ENCODE results near the gene IFITM5.
"Not testable (repeated sequence)": the region's sequence is repeated elsewhere in the genome, so short reads cannot be mapped to it uniquely, and the experiment has no call there.

Gene IFITM5

DNA sequence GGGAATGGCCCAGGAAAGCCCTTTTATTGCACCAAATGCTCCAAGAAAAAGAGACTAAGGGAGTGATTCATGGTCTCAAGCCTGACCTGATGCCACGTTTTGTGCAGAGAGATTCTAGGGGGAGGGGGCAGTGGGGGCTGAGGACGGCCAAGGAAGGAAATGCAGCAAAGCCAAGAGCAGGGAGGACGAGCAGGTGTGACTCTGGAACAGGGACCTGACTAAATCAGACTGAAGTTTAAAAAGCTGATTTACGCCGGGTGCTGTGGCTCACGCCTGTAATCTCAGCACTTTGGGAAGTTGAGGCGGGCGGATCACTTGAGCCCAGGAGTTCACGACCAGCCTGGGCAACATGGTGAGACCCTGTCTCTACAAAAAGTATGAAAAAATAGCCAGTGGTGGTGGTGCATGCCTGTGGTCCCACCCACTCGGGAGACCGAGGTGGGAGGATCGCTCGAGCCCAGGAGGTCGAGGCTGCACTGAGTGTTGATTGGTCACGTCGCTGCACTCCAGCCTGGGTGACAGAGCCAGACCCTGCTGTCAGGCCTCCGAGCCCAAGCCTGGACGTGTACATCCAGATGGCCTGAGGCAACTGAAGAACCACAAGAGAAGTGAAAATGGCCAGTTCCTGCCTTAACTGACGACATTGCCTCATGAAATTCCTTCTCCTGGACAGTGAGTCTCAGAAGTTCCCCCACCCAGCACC lies 32.2 kb upstream of the IFITM5 start:
- Mint-ChIP-seq H3K27ac (peak overlapping the region; percentile 59), H3K9me3 (no peaks in the 10 kb centered on the region)

DNA sequence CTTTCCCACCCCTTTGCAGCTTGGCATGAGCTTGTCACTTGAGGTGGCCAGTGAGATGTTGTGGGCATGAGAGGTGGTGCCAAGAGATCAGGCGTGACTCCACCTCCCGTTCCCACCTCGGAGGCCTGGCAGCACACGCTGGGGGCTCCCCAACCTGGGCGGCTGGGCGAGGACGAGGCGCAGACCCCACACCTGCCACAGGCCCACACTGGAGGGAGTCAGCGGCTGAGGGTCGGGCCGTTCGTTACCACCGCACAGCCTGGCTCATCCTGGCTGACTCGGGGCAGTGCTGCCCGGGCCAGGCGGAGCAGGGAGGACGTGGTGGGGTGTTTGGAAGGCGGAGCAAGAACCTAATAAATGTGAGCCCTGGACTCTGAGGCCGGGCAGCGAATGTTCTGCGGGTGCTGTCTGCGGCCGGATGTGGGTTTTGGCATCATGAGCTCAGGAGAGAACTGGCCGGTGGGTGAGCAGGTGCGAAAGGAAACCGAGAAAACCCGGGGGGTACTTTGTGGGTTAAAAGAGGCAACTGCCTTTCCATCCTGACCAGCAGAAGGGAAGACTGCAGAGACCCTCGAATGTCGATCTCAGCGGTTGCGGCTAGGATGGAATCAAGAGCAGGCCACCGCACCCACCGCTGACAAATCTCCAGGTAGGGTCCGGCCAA lies 31.5 kb upstream of the IFITM5 start:
- no peaks in the 10 kb centered on the region for H3K9me3 Mint-ChIP-seq
- H3K4me1 Mint-ChIP-seq: peaks cover 62% of the 10 kb centered on the region
- no peaks in the 10 kb centered on the region for H3K27me3 Mint-ChIP-seq
- peak overlapping the region; percentile 59 for H3K27ac Mint-ChIP-seq
- no peaks in the 10 kb centered on the region for H3K36me3 Mint-ChIP-seq
- peak overlapping the region; percentile 39 for H3K4me3 Mint-ChIP-seq

More for the DNA sequence above, 32.2 kb upstream of the IFITM5 start:
- no peaks in the 10 kb centered on the region for H3K36me3 Mint-ChIP-seq
- no peaks in the 10 kb centered on the region for H3K27me3 Mint-ChIP-seq
- peaks cover 62% of the 10 kb centered on the region for H3K4me1 Mint-ChIP-seq
- H3K4me3 Mint-ChIP-seq: peak overlapping the region; percentile 39

DNA sequence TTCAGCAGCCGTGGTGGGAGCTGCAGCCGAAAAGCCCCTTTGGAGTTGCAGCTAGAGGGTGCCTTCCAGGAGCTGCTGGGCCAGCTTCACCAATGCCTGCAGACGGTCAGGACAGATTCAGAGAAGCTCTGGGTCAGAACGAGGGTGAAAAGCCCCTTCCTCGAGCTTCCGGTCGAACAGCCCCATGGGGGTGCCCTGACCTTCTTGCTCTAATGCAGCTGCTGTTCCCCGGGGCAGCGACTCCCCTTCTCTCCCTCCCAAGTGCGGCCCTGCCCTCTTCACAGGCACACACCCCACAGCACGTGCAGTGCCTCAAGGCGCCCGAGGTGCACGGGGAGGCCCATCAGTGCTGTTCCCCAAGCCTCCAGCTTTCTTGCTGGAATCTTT lies 31.0 kb upstream of the IFITM5 start:
- H3K4me3 Mint-ChIP-seq: no peak overlapping the region

DNA sequence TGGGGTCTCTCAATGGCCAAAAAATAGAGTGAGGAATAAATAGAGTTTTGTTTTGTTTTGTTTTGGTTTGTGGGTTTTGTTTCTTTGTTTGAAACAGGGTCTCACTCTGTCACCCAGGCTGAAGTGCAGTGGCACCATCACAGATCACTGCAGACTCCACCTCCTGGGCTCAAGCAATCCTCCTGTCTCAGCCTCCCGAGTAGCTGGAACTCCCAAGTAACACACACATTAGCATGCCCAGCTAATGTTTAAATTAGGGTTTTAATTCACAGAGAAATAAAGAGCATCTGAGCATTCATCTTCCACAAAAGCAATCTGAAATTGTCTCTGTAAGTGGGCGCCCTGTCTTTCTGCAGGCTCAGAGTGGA lies 30.5 kb upstream of the IFITM5 start:
- Mint-ChIP-seq H3K4me1 (peaks cover 65% of the 10 kb centered on the region), H3K9me3 (no peaks in the 10 kb centered on the region), H3K36me3 (no peaks in the 10 kb centered on the region), H3K27ac (peak overlapping the region; percentile 88), H3K27me3 (no peaks in the 10 kb centered on the region), H3K4me3 (no peak overlapping the region)

More for the DNA sequence above, 31.0 kb upstream of the IFITM5 start:
- Mint-ChIP-seq H3K9me3 (no peaks in the 10 kb centered on the region), H3K27ac (peak overlapping the region; percentile 88), H3K27me3 (no peaks in the 10 kb centered on the region), H3K4me1 (peaks cover 62% of the 10 kb centered on the region), H3K36me3 (no peaks in the 10 kb centered on the region)

DNA sequence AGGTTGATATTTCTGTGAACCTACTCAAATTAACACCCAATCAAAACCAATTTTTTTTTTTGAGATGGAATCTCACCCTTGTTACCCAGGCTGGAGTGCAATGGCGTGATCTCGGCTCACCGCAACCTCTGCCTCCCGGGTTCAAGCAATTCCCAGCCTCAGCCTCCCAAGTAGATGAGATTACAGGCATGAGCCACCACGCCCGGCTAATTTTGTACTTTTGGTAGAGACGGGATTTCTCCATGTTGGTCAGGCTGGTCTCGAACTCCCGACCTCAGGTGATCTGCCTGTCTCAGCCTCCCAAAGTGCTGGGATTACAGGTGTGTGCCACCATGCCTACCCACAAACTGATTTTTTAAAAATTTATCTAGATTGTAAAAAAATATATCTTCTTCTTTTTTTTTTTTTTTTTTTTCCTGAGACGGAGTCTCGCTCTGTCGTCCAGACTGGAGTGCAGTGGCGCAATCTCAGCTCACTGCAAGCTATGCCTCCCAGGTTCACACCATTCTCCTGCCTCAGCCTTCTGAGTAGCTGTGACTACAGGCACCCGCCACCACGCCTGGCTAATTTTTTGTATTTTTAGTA lies 29.3 kb upstream of the IFITM5 start:
- not testable (repeated sequence) for H3K27me3 Mint-ChIP-seq, H3K9me3 Mint-ChIP-seq, H3K36me3 Mint-ChIP-seq, H3K4me3 Mint-ChIP-seq
- peaks cover 78% of the 10 kb centered on the region for H3K4me1 Mint-ChIP-seq
- peak overlapping the region; percentile 41 for H3K27ac Mint-ChIP-seq

DNA sequence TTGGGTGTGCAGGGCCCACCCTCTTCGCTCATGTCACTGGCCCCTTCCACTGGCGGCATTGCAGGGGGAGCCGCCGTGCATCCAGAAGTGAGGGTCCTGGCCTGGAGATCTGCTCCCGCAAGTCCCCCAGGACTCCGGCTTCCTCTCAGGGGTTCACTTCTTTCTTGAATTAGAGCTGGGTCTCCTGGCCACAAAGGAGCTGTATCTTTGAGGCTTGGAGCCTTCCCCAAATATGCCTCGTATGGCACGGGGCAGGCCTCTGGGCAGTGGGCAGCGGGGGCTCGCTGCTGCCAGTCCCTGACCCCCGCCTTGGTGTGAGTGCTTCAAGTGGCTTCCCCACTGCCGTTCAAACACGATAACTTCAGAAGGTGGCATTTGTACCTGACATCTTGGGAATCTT lies 28.7 kb upstream of the IFITM5 start:
- no peaks in the 10 kb centered on the region for H3K9me3 Mint-ChIP-seq
- H3K27ac Mint-ChIP-seq: peak overlapping the region; percentile 59
- H3K4me3 Mint-ChIP-seq: no peak overlapping the region
- H3K36me3 Mint-ChIP-seq: no peaks in the 10 kb centered on the region
- H3K27me3 Mint-ChIP-seq: no peaks in the 10 kb centered on the region
- peaks cover 81% of the 10 kb centered on the region for H3K4me1 Mint-ChIP-seq

DNA sequence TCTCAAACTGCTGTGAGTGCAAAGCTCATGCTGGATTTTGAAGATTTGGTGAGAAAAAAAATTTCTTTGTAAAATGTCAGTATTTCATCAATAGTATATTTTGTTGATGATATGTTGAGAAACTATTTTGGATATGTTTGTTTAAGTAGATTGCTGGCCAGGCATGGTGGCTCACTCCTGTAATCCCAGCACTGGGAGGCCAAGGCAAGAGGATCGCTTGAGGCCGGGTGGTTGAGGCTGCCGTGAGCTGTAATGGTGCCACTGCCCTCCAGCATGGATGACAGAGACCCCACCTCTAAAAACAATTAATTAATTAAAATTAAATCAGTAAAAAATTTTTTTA lies 28.2 kb upstream of the IFITM5 start:
- peaks cover 78% of the 10 kb centered on the region for H3K4me1 Mint-ChIP-seq
- H3K36me3 Mint-ChIP-seq: no peaks in the 10 kb centered on the region
- no peaks in the 10 kb centered on the region for H3K27me3 Mint-ChIP-seq
- H3K9me3 Mint-ChIP-seq: no peaks in the 10 kb centered on the region
- peak overlapping the region; percentile 68 for H3K4me3 Mint-ChIP-seq
- H3K27ac Mint-ChIP-seq: peak overlapping the region; percentile 88

DNA sequence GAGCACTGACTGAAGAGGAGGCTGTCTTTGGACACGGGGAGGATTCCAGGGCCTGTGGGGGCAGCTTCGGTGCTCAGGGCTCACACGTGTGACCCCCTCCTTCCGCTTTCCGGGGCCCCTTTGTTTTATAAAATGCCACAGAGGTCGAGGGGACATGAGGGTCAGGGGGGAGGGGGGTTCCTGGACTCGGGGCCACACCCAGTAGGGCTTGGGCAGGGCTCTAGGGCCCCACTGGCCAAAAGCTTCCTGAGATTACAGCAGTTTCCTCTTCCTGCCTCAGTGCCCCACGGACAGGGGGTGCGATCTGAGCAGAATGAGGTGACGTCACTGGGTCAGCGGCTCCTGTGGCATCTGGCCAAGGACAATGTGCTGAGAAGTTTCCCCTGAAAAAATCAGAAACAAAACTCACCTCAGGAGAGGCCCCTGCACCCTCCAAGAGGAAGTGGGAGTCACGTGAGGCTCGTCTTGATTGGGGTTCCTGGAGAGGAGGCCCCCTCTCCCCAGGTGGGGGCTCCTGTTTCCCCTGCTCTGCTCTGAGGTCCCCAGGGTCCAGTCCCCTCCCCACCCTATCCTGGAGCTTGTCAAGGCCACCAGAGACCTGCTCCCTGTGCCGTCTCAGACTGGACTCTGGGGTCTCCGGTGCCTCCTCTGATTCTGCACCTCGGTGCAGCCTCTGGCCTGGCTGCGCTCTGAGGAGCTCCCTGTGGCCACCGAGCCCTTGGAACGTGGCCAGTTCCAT lies 27.7 kb upstream of the IFITM5 start:
- no peaks in the 10 kb centered on the region for H3K27me3 Mint-ChIP-seq
- no peaks in the 10 kb centered on the region for H3K9me3 Mint-ChIP-seq
- H3K4me3 Mint-ChIP-seq: peak overlapping the region; percentile 68

DNA sequence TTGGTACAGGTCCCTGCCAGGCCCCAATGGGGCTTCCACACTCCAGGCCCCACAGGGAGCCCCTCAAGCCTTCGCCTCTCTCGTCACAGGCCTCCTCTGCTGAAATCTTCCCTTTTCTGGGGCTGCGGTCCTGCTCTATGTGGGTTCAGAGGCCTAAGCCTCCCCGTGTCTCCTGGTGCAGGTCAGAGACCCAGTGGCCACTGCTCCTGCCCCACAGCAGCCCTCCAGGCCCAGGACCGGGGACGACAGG lies 27.2 kb upstream of the IFITM5 start:
- Mint-ChIP-seq H3K27ac (peak overlapping the region; percentile 95), H3K4me1 (peaks cover 72% of the 10 kb centered on the region), H3K4me3 (peak overlapping the region; percentile 39), H3K36me3 (no peaks in the 10 kb centered on the region), H3K27me3 (no peaks in the 10 kb centered on the region), H3K9me3 (no peaks in the 10 kb centered on the region)

More for the DNA sequence above, 27.7 kb upstream of the IFITM5 start:
- H3K27ac Mint-ChIP-seq: peak overlapping the region; percentile 95
- H3K4me1 Mint-ChIP-seq: peaks cover 77% of the 10 kb centered on the region
- H3K36me3 Mint-ChIP-seq: no peaks in the 10 kb centered on the region

DNA sequence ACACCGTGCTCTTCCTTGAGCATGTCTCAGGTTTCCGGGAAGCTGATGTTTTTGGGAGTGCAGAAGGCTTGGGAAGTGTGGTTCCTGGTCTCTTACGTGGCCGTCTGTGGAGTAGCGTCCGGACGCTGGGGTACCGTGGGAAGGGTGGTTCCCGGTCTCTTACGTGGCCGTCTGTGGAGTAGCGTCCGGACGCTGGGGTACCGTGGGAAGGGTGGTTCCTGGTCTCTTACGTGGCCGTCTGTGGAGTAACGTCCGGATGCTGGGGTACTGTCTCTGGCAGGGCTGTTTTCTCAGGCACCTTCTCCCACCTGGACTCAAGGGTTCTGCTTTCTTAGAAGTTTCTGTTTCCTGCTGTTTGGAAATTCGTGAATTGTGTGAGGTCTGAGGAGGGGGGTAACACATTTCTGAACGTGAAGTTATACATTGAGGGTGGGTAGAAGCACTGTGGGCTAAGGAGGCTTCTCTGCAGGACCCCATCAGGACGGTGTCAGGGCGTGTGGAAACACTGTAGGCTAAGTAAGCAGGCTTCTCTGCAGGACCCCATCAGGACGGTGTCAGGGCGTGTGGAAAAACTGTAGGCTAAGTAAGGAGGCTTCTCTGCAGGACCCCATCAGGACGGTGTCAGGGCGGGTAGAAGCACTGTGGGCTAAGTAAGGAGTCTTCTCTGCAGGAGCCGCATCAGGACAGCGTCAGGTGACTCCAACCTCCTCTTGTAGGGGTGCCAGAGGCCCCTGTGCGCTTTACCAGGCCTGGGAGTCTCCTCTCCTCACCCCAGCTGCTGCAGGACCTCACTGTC lies 26.7 kb upstream of the IFITM5 start:
- H3K36me3 Mint-ChIP-seq: no peaks in the 10 kb centered on the region
- peak overlapping the region; percentile 95 for H3K27ac Mint-ChIP-seq
- peak overlapping the region; percentile 27 for H3K4me3 Mint-ChIP-seq
- no peaks in the 10 kb centered on the region for H3K27me3 Mint-ChIP-seq
- peaks cover 66% of the 10 kb centered on the region for H3K4me1 Mint-ChIP-seq
- no peaks in the 10 kb centered on the region for H3K9me3 Mint-ChIP-seq

DNA sequence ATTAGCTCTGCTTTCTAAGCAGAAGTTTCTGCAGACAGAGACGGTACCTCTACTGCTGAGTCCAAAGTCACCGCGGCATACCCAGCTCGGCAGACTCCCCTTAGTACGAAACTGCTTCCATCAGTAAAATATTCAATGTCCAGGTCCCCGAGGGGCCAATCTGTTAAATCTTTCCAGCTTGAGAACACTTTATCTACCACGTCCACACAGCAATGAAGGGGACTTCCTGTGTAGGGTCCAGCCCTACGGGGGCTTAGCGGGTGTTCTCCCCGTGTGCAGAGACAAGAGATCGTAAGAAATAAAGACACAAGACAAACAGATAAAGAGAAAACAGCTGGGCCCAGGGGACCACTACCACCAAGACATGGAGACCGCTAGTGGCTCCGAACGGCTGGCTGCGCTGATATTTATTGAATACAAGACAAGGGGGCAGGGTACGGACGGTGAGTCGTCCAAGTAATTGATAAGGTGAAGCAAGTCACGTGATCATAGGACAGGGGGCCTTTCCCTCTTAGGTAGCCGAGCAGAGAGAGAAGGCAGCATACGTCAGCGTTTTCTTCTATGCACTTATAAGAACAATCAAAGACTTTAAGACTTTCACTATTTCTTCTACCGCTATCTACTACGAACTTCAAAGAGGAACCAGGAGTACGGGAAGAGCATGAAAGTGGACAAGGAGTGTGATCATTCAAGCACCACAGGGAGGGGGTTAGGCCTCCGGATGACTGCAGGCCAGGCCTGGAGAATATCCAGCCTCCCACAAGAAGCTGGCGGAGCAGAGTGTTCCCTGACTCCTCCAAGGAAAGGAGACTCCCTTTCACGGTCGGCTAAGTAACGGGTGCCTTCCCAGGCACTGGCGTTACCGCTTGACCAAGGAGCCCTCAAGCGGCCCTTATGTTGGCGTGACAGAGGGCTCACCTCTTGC lies 25.5 kb upstream of the IFITM5 start:
- Mint-ChIP-seq H3K4me1 (peaks cover 65% of the 10 kb centered on the region), H3K4me3 (peak overlapping the region; percentile 23), H3K27ac (peak overlapping the region; percentile 68)
- H3K9me3 Mint-ChIP-seq, H3K27me3 Mint-ChIP-seq, H3K36me3 Mint-ChIP-seq: not testable (repeated sequence)

DNA sequence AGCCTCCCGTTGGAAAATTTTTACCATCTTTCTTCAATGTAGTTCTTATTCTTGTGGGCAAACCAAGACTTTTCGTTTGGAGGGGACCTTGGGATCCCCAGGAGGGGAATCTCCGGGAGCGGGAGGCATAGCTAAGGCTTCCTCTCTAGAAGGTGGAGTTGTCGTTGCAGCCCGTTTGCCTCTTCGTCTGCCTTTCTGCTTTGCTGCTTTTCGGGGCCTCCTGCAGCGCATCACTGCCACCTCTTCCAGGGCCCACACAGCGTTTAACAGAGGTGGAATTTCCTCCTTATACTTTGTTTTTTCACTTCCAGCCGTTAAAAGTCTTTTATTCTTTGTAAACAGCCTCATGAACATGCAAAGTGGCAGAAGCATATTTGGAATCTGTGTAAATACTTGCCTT lies 24.8 kb upstream of the IFITM5 start:
- peaks cover 63% of the 10 kb centered on the region for H3K4me1 Mint-ChIP-seq
- H3K4me3 Mint-ChIP-seq: peak overlapping the region; percentile 23
- peak overlapping the region; percentile 68 for H3K27ac Mint-ChIP-seq
- H3K27me3 Mint-ChIP-seq: no peaks in the 10 kb centered on the region
- H3K9me3 Mint-ChIP-seq: no peaks in the 10 kb centered on the region
- H3K36me3 Mint-ChIP-seq: no peaks in the 10 kb centered on the region

DNA sequence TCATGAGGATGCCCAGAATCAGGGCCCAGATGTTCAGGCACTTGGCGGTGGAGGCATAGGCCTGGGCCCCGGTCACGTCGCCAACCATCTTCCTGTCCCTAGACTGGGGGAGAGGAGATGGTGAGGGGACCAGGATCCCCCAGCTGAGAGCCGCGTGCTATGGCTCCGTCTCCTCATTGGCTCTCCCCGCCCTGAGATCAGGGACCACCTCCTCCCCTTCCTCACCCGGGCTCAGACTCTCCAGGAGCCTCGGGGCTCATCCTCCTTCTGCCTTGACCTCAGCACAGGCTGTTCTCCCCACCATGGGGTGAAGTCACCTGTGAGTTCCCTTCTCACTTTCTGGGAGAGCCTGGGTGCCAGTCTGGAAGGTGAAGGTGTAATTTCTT lies 20.6 kb upstream of the IFITM5 start:
- not testable (repeated sequence) for H3K27me3 Mint-ChIP-seq, H3K36me3 Mint-ChIP-seq, H3K9me3 Mint-ChIP-seq
- Mint-ChIP-seq H3K4me3 (peak overlapping the region; percentile 90), H3K27ac (peak overlapping the region; percentile 97), H3K4me1 (peaks cover 52% of the 10 kb centered on the region)

DNA sequence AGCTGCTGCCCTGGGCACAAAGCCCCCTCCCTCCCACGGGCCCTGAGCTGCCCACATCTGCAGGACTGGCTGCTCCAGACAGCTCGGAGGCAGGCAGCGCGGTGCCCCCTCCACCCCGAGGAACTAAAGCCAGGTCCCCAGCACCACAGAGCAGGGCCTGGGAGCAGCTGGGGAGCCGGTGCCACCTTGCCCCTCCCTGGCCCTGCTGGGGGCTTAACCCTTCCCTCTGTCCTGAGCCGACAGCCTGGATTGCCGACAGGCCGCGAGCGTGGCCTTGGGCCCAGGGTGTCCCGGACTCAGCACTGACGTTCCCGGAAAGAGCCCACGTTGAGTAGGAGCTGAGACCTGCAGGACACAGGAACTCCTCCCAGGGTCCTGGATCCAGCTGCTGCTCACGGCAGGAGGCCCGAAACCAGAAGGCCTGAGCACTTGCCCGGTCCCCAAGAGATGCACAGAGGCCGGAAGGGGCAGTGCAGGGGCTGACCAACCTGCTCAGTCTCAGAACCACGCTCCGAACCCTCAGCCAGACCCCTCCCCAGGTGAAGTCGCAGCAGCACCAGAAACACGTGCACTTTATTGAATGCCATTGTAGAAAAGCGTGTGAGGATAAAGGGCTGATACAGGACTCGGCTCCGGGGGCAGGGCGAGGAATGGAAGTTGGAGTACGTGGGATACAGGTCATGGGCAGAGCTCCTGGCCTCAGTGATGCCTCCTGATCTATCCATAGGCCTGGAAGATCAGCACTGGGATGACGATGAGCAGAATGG lies 20.0 kb upstream of the IFITM5 start:
- Mint-ChIP-seq H3K4me3 (peak overlapping the region; percentile 90), H3K27ac (peak overlapping the region; percentile 97), H3K4me1 (peaks cover 46% of the 10 kb centered on the region)
- H3K36me3 Mint-ChIP-seq, H3K27me3 Mint-ChIP-seq, H3K9me3 Mint-ChIP-seq: not testable (repeated sequence)
